ENCODE results near the gene EFCAB6. TPM values are rescaled to one million over a fixed set of nuclear protein-coding genes. Genes with fewer than 3 reads are reported as not detected.

EFCAB6 gene
- total and polyA plus RNA-seq, 2 of the 13 experiments (the other 11 are each of a cell fraction or from before 2014, with no cell fraction given), result not detected

DNA sequence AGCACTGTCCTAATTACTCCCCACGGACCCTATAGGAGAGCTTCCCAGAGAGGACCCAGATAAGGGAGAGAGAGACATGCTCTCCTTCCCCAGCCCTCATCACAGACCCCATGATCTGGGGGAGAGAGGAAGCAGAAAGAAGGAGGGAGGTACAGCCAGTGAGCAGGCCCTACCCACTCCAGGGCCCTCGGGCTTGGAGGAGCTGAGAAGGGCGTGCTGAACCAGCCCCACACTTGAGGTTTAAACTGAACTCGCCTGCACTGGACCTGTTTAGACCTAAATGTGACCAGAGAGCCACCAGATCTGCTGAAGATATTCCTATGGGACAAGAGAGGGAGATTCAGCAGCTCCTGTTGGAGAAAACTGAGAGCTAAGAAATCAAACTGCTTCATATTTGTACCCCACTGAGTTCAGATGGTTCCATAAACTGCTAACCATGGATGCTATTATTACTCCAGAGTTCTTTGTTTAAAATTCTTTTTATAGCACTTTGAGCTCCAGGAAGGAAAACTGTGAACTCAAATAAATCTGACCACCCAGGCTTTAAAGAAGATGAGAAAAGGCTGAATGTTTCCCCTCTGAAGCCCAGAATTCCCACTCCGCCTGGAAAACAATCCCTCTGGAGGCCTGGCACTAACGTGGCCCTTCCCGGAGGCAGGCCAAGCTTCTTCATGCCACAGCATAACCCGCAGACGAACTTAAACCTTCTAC, 67.2 kb downstream of the EFCAB6 start:
- ChIA-PET POLR2A (no interaction called here), CTCF (ENCODE audit: low intra/inter-chr PET ratio, low total read pairs) (no interaction called here)
- no peak overlapping the region for H3K9ac ChIP-seq (ENCODE audit: insufficient read depth, low read depth, low read length)
- no peak overlapping the region for H2AFZ ChIP-seq (ENCODE audit: low read length)
- H3K4me3 ChIP-seq (replicated peaks in 1 of 3; ENCODE audit: insufficient read depth in 1 of 3, low read depth in 2 of 3, low read length in 3 of 3), result no peak overlapping the region
- no TSS peak for BruUV-seq (replicated peaks)
- no peak overlapping the region for H3K4me2 ChIP-seq (ENCODE audit: low read depth, low read length)
- H3K79me2 ChIP-seq (ENCODE audit: insufficient read depth, low read length), result no peaks in the 10 kb centered on the region
- no peaks in the 10 kb centered on the region for H4K20me1 ChIP-seq (ENCODE audit: insufficient read depth, low read length)
- no peak for DNase-seq (ENCODE audit: low spot score)
- H3K4me1 ChIP-seq (ENCODE audit: insufficient read depth, low read length), result no peaks in the 10 kb centered on the region
- no peaks in the 10 kb centered on the region for H3K9me3 ChIP-seq (ENCODE audit: low read length)
- no peaks in the 10 kb centered on the region for H3K36me3 ChIP-seq (replicated peaks in 1 of 2; ENCODE audit: control insufficient read depth in 1 of 2, insufficient read depth in 2 of 2, low read length in 2 of 2)
- in situ Hi-C loops (cut with HindIII; ENCODE audit: extremely low pct_ligation_motif_present, low pct_unique_long_range_greater_than_20kb) (no loop called here), intact Hi-C loops (cut with micrococcal nuclease; ENCODE audit: unreplicated experiment) (no loop called here)
- FAIRE-seq, result no peak
- no peak overlapping the region for H3K27ac ChIP-seq (ENCODE audit: extremely low read length, insufficient read depth, low read length)
- peaks cover 3 to 71% of the 10 kb centered on the region in 2 experiments; a peak in 3 of 5 replicates for H3K27me3 ChIP-seq (ENCODE audit: control insufficient read depth in 1 of 2, insufficient read depth in 2 of 2, low read length in 2 of 2)
- WGBS (ENCODE audit: low lambda C conversion rate), result 1% methylated on average over 8 of the region's 9 CpGs
- ATAC-seq, result no peak
- TF ChIP-seq MAFK (conservative IDR thresholded peaks at IDR 0.05 in 1 of 2, IDR thresholded peaks at IDR 0.05 in 1 of 2; ENCODE audit: low read length in 2 of 2), result no peak
- TF ChIP-seq GLI4 (CRISPR knock-in tag; IDR thresholded peaks at IDR 0.05; ENCODE audit: borderline replicate concordance), result no peak
- TF ChIP-seq, protein P1, sequence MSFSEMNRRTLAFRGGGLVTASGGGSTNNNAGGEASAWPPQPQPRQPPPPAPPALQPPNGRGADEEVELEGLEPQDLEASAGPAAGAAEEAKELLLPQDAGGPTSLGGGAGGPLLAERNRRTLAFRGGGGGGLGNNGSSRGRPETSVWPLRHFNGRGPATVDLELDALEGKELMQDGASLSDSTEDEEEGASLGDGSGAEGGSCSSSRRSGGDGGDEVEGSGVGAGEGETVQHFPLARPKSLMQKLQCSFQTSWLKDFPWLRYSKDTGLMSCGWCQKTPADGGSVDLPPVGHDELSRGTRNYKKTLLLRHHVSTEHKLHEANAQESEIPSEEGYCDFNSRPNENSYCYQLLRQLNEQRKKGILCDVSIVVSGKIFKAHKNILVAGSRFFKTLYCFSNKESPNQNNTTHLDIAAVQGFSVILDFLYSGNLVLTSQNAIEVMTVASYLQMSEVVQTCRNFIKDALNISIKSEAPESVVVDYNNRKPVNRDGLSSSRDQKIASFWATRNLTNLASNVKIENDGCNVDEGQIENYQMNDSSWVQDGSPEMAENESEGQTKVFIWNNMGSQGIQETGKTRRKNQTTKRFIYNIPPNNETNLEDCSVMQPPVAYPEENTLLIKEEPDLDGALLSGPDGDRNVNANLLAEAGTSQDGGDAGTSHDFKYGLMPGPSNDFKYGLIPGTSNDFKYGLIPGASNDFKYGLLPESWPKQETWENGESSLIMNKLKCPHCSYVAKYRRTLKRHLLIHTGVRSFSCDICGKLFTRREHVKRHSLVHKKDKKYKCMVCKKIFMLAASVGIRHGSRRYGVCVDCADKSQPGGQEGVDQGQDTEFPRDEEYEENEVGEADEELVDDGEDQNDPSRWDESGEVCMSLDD (CRISPR knock-in tag; IDR thresholded peaks at IDR 0.05; ENCODE audit: borderline replicate concordance), result no peak
- TF ChIP-seq PHF5A (CRISPR knock-in tag; IDR thresholded peaks at IDR 0.05; ENCODE audit: low read depth, unreplicated experiment), result no peak
- TF ChIP-seq, protein P2, sequence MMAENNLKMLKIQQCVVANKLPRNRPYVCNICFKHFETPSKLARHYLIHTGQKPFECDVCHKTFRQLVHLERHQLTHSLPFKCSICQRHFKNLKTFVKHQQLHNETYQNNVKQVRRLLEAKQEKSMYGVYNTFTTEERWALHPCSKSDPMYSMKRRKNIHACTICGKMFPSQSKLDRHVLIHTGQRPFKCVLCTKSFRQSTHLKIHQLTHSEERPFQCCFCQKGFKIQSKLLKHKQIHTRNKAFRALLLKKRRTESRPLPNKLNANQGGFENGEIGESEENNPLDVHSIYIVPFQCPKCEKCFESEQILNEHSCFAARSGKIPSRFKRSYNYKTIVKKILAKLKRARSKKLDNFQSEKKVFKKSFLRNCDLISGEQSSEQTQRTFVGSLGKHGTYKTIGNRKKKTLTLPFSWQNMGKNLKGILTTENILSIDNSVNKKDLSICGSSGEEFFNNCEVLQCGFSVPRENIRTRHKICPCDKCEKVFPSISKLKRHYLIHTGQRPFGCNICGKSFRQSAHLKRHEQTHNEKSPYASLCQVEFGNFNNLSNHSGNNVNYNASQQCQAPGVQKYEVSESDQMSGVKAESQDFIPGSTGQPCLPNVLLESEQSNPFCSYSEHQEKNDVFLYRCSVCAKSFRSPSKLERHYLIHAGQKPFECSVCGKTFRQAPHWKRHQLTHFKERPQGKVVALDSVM (CRISPR knock-in tag; IDR thresholded peaks at IDR 0.05), result no peak
- TF ChIP-seq CBX5 (CRISPR knock-in tag; IDR thresholded peaks at IDR 0.05; ENCODE audit: borderline replicate concordance), result no peak
- TF ChIP-seq RFX3 (CRISPR knock-in tag; IDR thresholded peaks at IDR 0.05), result no peak
- TF ChIP-seq, protein P3, sequence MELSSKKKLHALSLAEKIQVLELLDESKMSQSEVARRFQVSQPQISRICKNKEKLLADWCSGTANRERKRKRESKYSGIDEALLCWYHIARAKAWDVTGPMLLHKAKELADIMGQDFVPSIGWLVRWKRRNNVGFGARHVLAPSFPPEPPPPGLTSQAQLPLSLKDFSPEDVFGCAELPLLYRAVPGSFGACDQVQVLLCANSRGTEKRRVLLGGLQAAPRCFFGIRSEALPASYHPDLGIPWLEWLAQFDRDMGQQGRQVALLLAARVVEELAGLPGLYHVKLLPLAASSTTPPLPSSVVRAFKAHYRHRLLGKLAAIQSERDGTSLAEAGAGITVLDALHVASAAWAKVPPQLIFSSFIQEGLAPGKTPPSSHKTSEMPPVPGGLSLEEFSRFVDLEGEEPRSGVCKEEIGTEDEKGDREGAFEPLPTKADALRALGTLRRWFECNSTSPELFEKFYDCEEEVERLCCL (CRISPR knock-in tag; IDR thresholded peaks at IDR 0.05; ENCODE audit: borderline replicate concordance), result no peak
- TF ChIP-seq, protein P4, sequence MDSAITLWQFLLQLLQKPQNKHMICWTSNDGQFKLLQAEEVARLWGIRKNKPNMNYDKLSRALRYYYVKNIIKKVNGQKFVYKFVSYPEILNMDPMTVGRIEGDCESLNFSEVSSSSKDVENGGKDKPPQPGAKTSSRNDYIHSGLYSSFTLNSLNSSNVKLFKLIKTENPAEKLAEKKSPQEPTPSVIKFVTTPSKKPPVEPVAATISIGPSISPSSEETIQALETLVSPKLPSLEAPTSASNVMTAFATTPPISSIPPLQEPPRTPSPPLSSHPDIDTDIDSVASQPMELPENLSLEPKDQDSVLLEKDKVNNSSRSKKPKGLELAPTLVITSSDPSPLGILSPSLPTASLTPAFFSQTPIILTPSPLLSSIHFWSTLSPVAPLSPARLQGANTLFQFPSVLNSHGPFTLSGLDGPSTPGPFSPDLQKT (CRISPR knock-in tag; IDR thresholded peaks at IDR 0.05; ENCODE audit: borderline replicate concordance), result no peak
- no peak for TF ChIP-seq RAD51 (IDR thresholded peaks at IDR 0.05; ENCODE audit: borderline replicate concordance)
- no peak for TF ChIP-seq JARID2 (CRISPR knock-in tag; IDR thresholded peaks at IDR 0.05; ENCODE audit: insufficient replicate concordance)
- TF ChIP-seq ARNTL (CRISPR knock-in tag; IDR thresholded peaks at IDR 0.05), result no peak
- TF ChIP-seq, protein P5, sequence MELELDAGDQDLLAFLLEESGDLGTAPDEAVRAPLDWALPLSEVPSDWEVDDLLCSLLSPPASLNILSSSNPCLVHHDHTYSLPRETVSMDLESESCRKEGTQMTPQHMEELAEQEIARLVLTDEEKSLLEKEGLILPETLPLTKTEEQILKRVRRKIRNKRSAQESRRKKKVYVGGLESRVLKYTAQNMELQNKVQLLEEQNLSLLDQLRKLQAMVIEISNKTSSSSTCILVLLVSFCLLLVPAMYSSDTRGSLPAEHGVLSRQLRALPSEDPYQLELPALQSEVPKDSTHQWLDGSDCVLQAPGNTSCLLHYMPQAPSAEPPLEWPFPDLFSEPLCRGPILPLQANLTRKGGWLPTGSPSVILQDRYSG (CRISPR knock-in tag; IDR thresholded peaks at IDR 0.05), result no peak
- TF ChIP-seq ZNF124 (CRISPR knock-in tag; IDR thresholded peaks at IDR 0.05), result no peak

Data from HepG2 (cell line).